Measurements from ENCODE around the gene SSR1. TPM values are rescaled to one million over a fixed set of nuclear protein-coding genes. Genes with fewer than 3 reads are reported as not detected.
A peak's percentile ranks its signal among the peaks of the same experiment; 100 is the strongest.

Gene SSR1
- total and polyA plus RNA-seq, 9 of the 15 experiments (the other 6 are each of a cell fraction or from before 2014, with no cell fraction given): 87.7 to 220 (median 144) TPM

- TF ChIP-seq, protein P1, sequence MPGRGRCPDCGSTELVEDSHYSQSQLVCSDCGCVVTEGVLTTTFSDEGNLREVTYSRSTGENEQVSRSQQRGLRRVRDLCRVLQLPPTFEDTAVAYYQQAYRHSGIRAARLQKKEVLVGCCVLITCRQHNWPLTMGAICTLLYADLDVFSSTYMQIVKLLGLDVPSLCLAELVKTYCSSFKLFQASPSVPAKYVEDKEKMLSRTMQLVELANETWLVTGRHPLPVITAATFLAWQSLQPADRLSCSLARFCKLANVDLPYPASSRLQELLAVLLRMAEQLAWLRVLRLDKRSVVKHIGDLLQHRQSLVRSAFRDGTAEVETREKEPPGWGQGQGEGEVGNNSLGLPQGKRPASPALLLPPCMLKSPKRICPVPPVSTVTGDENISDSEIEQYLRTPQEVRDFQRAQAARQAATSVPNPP (IDR thresholded peaks at IDR 0.05; ENCODE audit: borderline replicate concordance, insufficient read depth, insufficient read length): no peak
- peak; percentile 47; the same call in 1 of the 2 replicates for TF ChIP-seq GATA2 (CRISPR knock-in tag; IDR thresholded peaks at IDR 0.05)
- 0 out of 2 replicates have a peak, but pooled peaks have one; percentile 1 for TF ChIP-seq ZNF24 (IDR thresholded peaks at IDR 0.05)
- TF ChIP-seq ZBTB2 (IDR thresholded peaks at IDR 0.05): 0 out of 2 replicates have a peak, but pooled peaks have one; percentile 5
- 0 out of 2 replicates have a peak, but pooled peaks have one; percentile 48 for TF ChIP-seq MEF2D (tag; conservative IDR thresholded peaks at IDR 0.05; ENCODE audit: low read depth)
- no peak for TF ChIP-seq ZNF77 (CRISPR knock-in tag; IDR thresholded peaks at IDR 0.05)
- TF ChIP-seq STAG1 (CRISPR knock-in tag; IDR thresholded peaks at IDR 0.05; ENCODE audit: borderline replicate concordance): no peak
- no peak for TF ChIP-seq ZBTB7A (IDR thresholded peaks at IDR 0.05; ENCODE audit: borderline replicate concordance, control insufficient read depth, low read depth, low read length)
- no peak for TF ChIP-seq SAFB (IDR thresholded peaks at IDR 0.05; ENCODE audit: borderline replicate concordance, low read depth, low read length)
- TF ChIP-seq BRD9 (IDR thresholded peaks at IDR 0.05; ENCODE audit: low read depth, partially characterized antibody): peak; percentile 55
- 0 out of 2 replicates have a peak, but pooled peaks have one; percentile 3 for TF ChIP-seq ARID3A (IDR thresholded peaks at IDR 0.05; ENCODE audit: borderline replicate concordance, low read depth, low read length)
- peak; percentile 37; the same call in 1 of the 2 replicates for TF ChIP-seq SMARCA5 (IDR thresholded peaks at IDR 0.05)
- no peak for TF ChIP-seq PRMT5 (CRISPR knock-in tag; IDR thresholded peaks at IDR 0.05)
- 0 out of 2 replicates have a peak, but pooled peaks have one; percentile 4 for TF ChIP-seq ZNF354B (CRISPR knock-in tag; IDR thresholded peaks at IDR 0.05)
- TF ChIP-seq MYBL2 (IDR thresholded peaks at IDR 0.05; ENCODE audit: low read depth): peak; percentile 40
- TF ChIP-seq MYBL2 (CRISPR knock-in tag; IDR thresholded peaks at IDR 0.05; ENCODE audit: borderline replicate concordance): no peak
- no peak for TF ChIP-seq CHD1 (IDR thresholded peaks at IDR 0.05; ENCODE audit: low read length)
- TF ChIP-seq UBTF (IDR thresholded peaks at IDR 0.05; ENCODE audit: borderline replicate concordance in 1 of 2, low read depth in 2 of 2, low read length in 2 of 2): no peak
- TF ChIP-seq NFE2L1 (tag; IDR thresholded peaks at IDR 0.05; ENCODE audit: borderline replicate concordance, low read depth): no peak
- no peak for TF ChIP-seq HDAC3 (IDR thresholded peaks at IDR 0.05; ENCODE audit: borderline replicate concordance, partially characterized antibody)
- TF ChIP-seq ZNF316 (IDR thresholded peaks at IDR 0.05): no peak
These were observed 636 bp upstream of the SSR1 start (continued) for GRCh38 chr6:7313505-7314165.
